Measurements from ENCODE around the gene BLVRB. TPM values are rescaled to one million over a fixed set of nuclear protein-coding genes. Genes with fewer than 3 reads are reported as not detected.
A peak's percentile ranks its signal among the peaks of the same experiment; 100 is the strongest.
"Not testable (repeated sequence)": the region's sequence is repeated elsewhere in the genome, so short reads cannot be mapped to it uniquely, and the experiment has no call there.

BLVRB gene
- polyA plus RNA-seq, 4 donors = 40.4 to 67.0 (median 49.9) TPM

GRCh38 chr19:40411958-40412499, 53.5 kb downstream of the BLVRB start:
- DNase-seq (ENCODE audit: low read depth in 4 of 4, low spot score in 2 of 4) = no peak

- no peak for DNase-seq (ENCODE audit: low read depth in 4 of 4, low spot score in 2 of 4)
Measured at GRCh38 chr19:40411125-40411842, 54.3 kb downstream of the BLVRB start.

DNA sequence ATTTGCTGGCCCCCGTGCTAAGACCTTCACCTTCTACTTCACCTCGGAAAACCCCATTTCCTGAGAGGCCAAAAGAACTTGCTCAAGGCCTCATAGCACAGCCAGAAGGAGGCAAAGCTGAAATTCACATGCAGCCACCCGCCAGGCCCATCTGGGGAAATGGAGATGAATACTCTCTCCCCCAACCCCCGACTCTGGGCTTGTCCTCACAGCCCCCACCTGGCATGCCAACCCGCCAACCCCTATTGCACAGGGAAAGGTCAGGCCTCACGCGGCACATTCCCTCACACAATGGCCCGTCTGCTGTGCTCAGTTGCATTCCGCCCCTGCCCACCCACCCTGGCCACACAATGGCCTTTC, 55.5 kb downstream of the BLVRB start:
- no peak for DNase-seq (ENCODE audit: low read depth in 4 of 4, low spot score in 2 of 4)

GRCh38 chr19:40408598-40408925, 57.0 kb downstream of the BLVRB start:
- DNase-seq (ENCODE audit: low read depth in 4 of 4, low spot score in 2 of 4) = not testable (repeated sequence)

GRCh38 chr19:40407714-40408597, 57.6 kb downstream of the BLVRB start:
- no peak for DNase-seq (ENCODE audit: low read depth in 4 of 4, low spot score in 2 of 4)

- peak in 2 of 4 donors; percentile 65 to 71 for DNase-seq (ENCODE audit: low read depth in 4 of 4, low spot score in 2 of 4)
Measured at GRCh38 chr19:40403262-40403984, 62.1 kb downstream of the BLVRB start.

DNA sequence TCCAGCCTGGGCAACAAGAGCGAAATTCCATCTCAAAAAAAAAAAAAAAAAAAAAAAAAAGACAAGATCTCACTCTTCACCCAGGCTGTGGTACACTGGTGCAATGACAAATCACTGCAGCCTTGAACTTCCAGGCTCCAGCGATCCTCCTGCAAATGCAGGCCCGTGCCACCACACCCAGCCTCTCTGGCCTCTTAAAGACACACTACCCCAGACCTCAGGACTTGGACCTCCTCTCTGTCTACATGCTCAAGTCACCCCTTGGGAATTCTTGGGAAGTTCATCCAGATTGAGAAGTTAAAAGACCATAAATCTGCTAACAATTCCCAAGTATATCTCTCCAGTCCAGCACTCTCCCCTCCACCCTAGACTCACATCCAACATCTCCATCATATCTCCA, 65.0 kb downstream of the BLVRB start:
- no peak for DNase-seq (ENCODE audit: low read depth in 4 of 4, low spot score in 2 of 4)

DNA sequence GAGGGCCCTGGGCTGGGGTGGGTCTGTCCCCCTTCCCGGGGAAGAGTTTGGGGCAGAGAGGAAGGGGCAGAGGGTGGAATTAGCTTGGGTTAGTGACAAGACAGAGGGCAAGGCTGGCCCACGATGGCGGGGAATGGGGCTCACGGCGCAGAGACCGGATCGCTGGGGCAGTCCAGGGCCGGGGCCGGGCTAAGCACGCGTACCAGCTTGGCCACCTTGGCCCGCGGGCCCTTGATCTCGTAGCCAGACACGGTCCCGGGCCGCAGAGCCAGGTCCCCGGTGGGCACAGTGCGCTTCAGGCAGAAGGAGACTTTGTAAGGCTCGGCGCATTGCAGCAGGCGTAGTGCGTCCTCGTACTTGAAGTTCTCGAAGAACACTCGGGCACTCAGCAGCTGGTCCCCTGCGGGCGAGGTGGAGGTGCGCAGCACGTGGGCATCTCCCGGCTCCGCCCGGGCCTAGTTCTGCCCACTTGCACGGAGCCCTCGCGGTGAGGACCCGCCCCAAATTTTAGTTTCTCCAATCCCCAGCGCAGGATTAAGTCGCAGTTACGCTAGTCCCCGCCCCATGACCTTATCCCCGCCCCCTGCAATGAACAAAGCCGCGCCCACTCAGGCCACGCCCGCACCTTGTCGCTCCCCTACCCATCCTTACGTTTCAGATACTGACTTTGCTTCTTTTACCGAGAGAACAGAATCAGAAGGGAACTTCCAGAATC, 67.0 kb downstream of the BLVRB start:
- DNase-seq (ENCODE audit: low read depth in 4 of 4, low spot score in 2 of 4) = no peak

Other genes with a start within 250 kb of the BLVRB start
- under 1 TPM in 3 of 4 donors, not detected in 1; 0.07 to 0.47 (median 0.14) TPM for gene TTC9B, start 247.4 kb downstream of the BLVRB start, polyA plus RNA-seq (ENCODE audit: insufficient read length in 4 of 4)
- 1 to 10 TPM; 1.0 to 2.6 (median 1.9) TPM for gene CCNP, start 239.1 kb downstream of the BLVRB start, polyA plus RNA-seq (ENCODE audit: insufficient read length in 4 of 4)
- gene AKT2, start 180.4 kb downstream of the BLVRB start, polyA plus RNA-seq (ENCODE audit: insufficient read length in 4 of 4) = 100 to 1,000 TPM; 131 to 226 (median 200) TPM
- gene C19orf47, start 117.3 kb downstream of the BLVRB start, polyA plus RNA-seq (ENCODE audit: insufficient read length in 4 of 4) = 10 to 100 TPM in 3 of 4 donors, 1 to 10 TPM in 1; 9.7 to 16.8 (median 14.1) TPM
- gene PLD3, start 117.0 kb downstream of the BLVRB start, polyA plus RNA-seq (ENCODE audit: insufficient read length in 4 of 4) = 100 to 1,000 TPM; 215 to 340 (median 265) TPM
- gene HIPK4, start 75.6 kb downstream of the BLVRB start, polyA plus RNA-seq (ENCODE audit: insufficient read length in 4 of 4) = under 1 TPM; 0.06 to 0.18 (median 0.14) TPM
- gene PRX, start 52.4 kb downstream of the BLVRB start, polyA plus RNA-seq (ENCODE audit: insufficient read length in 4 of 4) = 10 to 100 TPM; 10.4 to 15.5 (median 13.0) TPM
- 10 to 100 TPM in 1 of 4 donors, 1 to 10 TPM in 3; 6.9 to 12.7 (median 8.3) TPM for gene SERTAD1, start 39.8 kb downstream of the BLVRB start, polyA plus RNA-seq (ENCODE audit: insufficient read length in 4 of 4)
- gene SERTAD3, start 21.4 kb downstream of the BLVRB start, polyA plus RNA-seq (ENCODE audit: insufficient read length in 4 of 4) = 10 to 100 TPM; 29.5 to 49.1 (median 38.5) TPM
- 1 to 10 TPM in 3 of 4 donors, under 1 TPM in 1; 0.92 to 2.2 (median 1.6) TPM for gene SPTBN4, start 1.3 kb upstream of the BLVRB start, polyA plus RNA-seq (ENCODE audit: insufficient read length in 4 of 4)
- 10 to 100 TPM; 32.8 to 61.1 (median 43.8) TPM for gene SHKBP1, start 111.1 kb upstream of the BLVRB start, polyA plus RNA-seq (ENCODE audit: insufficient read length in 4 of 4)
- 100 to 1,000 TPM; 174 to 362 (median 282) TPM for gene LTBP4, start 135.6 kb upstream of the BLVRB start, polyA plus RNA-seq (ENCODE audit: insufficient read length in 4 of 4)
- 10 to 100 TPM in 3 of 4 donors, 1 to 10 TPM in 1; 8.9 to 20.7 (median 16.3) TPM for gene NUMBL, start 224.9 kb upstream of the BLVRB start, polyA plus RNA-seq (ENCODE audit: insufficient read length in 4 of 4)

Measured in left renal cortex interstitium (tissue), 4 donors.